ENCODE data around the gene EPM2AIP1. TPM values are rescaled to one million over a fixed set of nuclear protein-coding genes. Genes with fewer than 3 reads are reported as not detected.
"Not testable (repeated sequence)": the region's sequence is repeated elsewhere in the genome, so short reads cannot be mapped to it uniquely, and the experiment has no call there.

EPM2AIP1 gene
- total RNA-seq = 10 to 100 TPM in 2 of 4 donors, 1 to 10 TPM in 2; 5.3 to 24.4 (median 10.0) TPM

DNA sequence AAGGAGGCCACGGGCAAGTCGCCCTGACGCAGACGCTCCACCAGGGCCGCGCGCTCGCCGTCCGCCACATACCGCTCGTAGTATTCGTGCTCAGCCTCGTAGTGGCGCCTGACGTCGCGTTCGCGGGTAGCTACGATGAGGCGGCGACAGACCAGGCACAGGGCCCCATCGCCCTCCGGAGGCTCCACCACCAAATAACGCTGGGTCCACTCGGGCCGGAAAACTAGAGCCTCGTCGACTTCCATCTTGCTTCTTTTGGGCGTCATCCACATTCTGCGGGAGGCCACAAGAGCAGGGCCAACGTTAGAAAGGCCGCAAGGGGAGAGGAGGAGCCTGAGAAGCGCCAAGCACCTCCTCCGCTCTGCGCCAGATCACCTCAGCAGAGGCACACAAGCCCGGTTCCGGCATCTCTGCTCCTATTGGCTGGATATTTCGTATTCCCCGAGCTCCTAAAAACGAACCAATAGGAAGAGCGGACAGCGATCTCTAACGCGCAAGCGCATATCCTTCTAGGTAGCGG is at the start of gene EPM2AIP1:
Gene EPM2AIP1, minus strand, starts transcription at position 326 of the 520 bp plus-strand sequence. Its CDS starts 54 bp downstream, at position 272.
- H3K4me1 ChIP-seq = peaks cover 55% of the 10 kb centered on the region
- H3K27ac ChIP-seq = peak within 1 kb of the TSS; percentile 98
- H3K4me3 ChIP-seq = peak within 1 kb of the TSS; percentile 67
- peak; percentile 99 for DNase-seq (ENCODE audit: low spot score in 2 of 2)
- 0% methylated on average over 35 of the region's 48 CpGs for WGBS
- H3K9me3 ChIP-seq = no peaks in the 10 kb centered on the region
- H3K36me3 ChIP-seq = peaks cover 21% of the 10 kb centered on the region
- no peaks in the 10 kb centered on the region for H3K27me3 ChIP-seq
- no peak for TF ChIP-seq EP300 (IDR thresholded peaks at IDR 0.05)
- peak; percentile 78 to 91 for TF ChIP-seq POLR2A (IDR thresholded peaks at IDR 0.05)
- TF ChIP-seq, protein P1, sequence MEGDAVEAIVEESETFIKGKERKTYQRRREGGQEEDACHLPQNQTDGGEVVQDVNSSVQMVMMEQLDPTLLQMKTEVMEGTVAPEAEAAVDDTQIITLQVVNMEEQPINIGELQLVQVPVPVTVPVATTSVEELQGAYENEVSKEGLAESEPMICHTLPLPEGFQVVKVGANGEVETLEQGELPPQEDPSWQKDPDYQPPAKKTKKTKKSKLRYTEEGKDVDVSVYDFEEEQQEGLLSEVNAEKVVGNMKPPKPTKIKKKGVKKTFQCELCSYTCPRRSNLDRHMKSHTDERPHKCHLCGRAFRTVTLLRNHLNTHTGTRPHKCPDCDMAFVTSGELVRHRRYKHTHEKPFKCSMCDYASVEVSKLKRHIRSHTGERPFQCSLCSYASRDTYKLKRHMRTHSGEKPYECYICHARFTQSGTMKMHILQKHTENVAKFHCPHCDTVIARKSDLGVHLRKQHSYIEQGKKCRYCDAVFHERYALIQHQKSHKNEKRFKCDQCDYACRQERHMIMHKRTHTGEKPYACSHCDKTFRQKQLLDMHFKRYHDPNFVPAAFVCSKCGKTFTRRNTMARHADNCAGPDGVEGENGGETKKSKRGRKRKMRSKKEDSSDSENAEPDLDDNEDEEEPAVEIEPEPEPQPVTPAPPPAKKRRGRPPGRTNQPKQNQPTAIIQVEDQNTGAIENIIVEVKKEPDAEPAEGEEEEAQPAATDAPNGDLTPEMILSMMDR (IDR thresholded peaks at IDR 0.05) = peak in 1 of 2 donors; percentile 23
- TF ChIP-seq POLR2AphosphoS5 (IDR thresholded peaks at IDR 0.05) = peak; percentile 18 to 87 (median 29)

DNA sequence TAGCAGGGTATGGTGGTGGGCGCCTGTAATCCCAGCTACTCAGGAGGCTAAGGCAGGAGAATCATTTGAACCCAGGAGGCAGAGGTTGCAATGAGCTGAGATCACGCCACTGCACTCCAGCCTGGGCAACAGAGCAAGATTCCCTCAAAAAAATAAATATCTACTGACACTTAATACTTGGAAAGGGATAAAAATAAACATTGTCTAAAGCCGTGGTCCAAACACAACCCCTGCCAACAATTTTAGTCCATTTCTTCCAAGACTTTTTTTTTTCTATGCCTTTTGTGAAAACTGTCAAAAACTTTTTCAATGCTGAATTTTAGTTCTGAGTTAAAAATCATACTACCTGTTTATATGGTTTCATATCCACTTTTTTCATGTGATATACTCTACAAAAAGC is 49.8 kb upstream of the EPM2AIP1 start:
- DNase-seq (ENCODE audit: low spot score in 2 of 2); H3K27me3 ChIP-seq; H3K4me3 ChIP-seq; H3K4me1 ChIP-seq; H3K9me3 ChIP-seq; H3K27ac ChIP-seq: not testable (repeated sequence)
- WGBS = 67% methylated on average over 3 of the region's 3 CpGs
- H3K36me3 ChIP-seq = peaks cover 40% of the 10 kb centered on the region

DNA sequence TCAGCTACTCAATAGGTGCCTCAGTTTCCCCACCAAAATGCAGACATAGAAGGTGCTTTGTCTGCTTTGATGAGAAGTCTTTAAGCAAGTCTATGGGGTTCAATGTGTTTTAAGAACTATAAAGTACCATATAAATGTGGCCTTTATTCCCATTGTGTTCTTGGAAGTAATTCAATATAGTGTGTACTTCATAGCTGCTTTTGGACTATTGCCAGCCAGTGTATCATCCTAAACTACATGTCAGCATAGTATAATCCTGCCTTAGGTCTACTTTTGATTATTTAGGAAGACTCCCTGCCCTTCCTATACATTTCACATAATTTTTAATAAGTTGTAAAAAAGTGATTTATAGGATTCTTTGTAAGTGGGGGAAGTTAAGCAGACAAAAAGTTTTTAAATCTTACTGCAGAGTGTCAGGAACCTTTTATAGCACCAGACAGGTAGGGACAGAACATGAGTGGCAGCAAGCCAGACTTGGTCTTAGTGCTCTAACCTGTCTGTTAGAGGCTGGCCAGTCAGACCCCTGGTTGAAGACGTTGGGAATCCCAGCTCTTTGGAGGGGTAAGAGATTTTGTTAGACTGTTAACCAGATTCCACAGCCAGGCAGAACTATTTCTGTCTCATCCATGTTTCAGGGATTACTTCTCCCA is 48.7 kb upstream of the EPM2AIP1 start:
- H3K36me3 ChIP-seq = peaks cover 33% of the 10 kb centered on the region
- DNase-seq (ENCODE audit: low spot score in 2 of 2) = no peak

DNA sequence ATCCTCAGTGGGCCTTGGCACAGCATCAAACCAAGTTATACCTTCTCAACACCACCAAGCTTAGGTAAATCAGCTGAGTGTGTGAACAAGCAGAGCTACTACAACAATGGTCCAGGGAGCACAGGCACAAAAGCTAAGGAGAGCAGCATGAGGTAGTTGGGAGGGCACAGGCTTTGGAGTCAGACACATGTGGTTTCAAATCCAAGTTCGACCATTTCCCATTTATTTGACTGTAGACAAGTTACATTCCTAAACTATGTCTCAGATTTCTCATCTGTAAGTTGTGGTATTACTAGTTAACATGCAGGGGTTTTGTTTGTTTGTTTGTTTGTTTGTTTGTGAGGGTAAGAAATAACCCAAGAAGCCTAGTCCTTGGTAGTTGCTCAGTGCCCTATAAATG is 47.3 kb upstream of the EPM2AIP1 start:
- Histone ChIP-seq H3K4me3 (no peak overlapping the region), H3K4me1 (peaks cover 6% of the 10 kb centered on the region), H3K27me3 (no peaks in the 10 kb centered on the region), H3K36me3 (peaks cover 38% of the 10 kb centered on the region), H3K27ac (no peak overlapping the region), H3K9me3 (no peaks in the 10 kb centered on the region)
- DNase-seq (ENCODE audit: low spot score in 2 of 2) = no peak
- 71% methylated on average over 1 of the region's 1 CpG for WGBS
- TF ChIP-seq EP300 (IDR thresholded peaks at IDR 0.05) (no peak), POLR2A (IDR thresholded peaks at IDR 0.05) (no peak)

More for the DNA sequence above, 48.7 kb upstream of the EPM2AIP1 start:
- Histone ChIP-seq H3K27me3 (no peaks in the 10 kb centered on the region), H3K4me1 (peaks cover 6% of the 10 kb centered on the region), H3K9me3 (no peaks in the 10 kb centered on the region), H3K27ac (no peak overlapping the region), H3K4me3 (no peak overlapping the region)
- TF ChIP-seq EP300 (IDR thresholded peaks at IDR 0.05) (no peak), POLR2A (IDR thresholded peaks at IDR 0.05) (no peak), POLR2AphosphoS5 (IDR thresholded peaks at IDR 0.05) (no peak)
- TF ChIP-seq, protein P1 (IDR thresholded peaks at IDR 0.05) = no peak
- WGBS = 38% methylated on average over 1 of the region's 1 CpG

DNA sequence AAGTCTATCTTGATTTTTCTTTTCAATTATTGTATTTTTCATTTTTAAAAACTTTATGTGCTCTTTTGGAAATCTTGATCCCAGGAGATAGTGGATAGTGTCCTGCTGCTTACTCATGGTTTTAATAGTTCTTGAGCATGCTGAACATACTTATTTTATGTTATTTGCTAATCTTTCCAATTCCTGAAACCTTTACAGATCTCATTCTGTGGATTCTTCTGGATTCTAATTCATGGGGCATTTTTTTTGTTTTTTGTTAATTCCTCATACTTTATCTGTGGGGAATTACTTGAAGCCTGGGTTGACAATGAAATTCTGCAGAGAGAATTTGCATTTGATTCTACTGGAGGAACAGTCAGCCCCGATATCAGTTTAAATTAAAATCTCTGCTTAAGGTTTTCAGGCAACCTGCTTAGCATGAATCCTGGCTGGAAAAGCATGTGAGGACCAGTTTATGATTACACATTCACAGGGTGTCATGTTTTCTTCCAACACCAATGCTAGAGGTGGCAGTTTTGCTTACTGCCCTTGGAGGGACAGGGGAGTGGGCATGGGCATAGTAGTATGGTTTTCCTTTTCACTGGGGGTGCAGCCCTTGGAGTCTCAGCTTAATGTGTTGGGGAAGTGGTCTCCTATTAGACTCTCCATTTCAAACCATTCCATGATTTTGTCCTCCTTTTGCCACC is 46.4 kb upstream of the EPM2AIP1 start:
- H3K36me3 ChIP-seq = peaks cover 38% of the 10 kb centered on the region
- TF ChIP-seq, protein P1 (IDR thresholded peaks at IDR 0.05) = no peak
- TF ChIP-seq POLR2A (IDR thresholded peaks at IDR 0.05) = no peak
- WGBS = 88% methylated on average over 1 of the region's 1 CpG

DNA sequence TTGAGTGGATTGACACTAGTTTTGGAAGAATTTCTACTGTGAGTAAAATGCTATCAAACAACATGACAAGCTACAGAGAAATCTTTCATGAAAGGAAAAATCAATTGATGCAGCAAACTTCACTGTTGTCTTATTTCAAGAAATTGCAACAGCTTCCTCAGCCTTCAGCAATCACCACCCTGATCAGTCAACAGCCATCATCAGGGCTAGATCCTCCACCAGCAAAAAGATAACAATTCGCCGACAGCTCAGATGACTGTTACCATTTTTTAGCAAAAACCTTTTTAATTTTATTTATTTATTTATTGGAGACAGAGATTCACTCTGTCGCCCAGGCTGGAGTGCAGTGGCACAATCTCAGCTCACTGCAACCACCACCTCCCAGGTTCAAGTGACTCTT is 44.4 kb upstream of the EPM2AIP1 start:
- TF ChIP-seq POLR2A (IDR thresholded peaks at IDR 0.05) (no peak), EP300 (IDR thresholded peaks at IDR 0.05) (no peak), POLR2AphosphoS5 (IDR thresholded peaks at IDR 0.05) (no peak)
- TF ChIP-seq, protein P1 (IDR thresholded peaks at IDR 0.05) = no peak
- H3K4me1 ChIP-seq = peaks cover 6% of the 10 kb centered on the region
- H3K36me3 ChIP-seq = peaks cover 47% of the 10 kb centered on the region
- H3K27me3 ChIP-seq = no peaks in the 10 kb centered on the region
- no peak overlapping the region for H3K4me3 ChIP-seq
- no peaks in the 10 kb centered on the region for H3K9me3 ChIP-seq
- no peak overlapping the region for H3K27ac ChIP-seq
- no peak for DNase-seq (ENCODE audit: low spot score in 2 of 2)
- WGBS = 99% methylated on average over 3 of the region's 3 CpGs

More for the DNA sequence above, 46.4 kb upstream of the EPM2AIP1 start:
- no peak for DNase-seq (ENCODE audit: low spot score in 2 of 2)
- Histone ChIP-seq H3K9me3 (no peaks in the 10 kb centered on the region), H3K27me3 (no peaks in the 10 kb centered on the region), H3K27ac (no peak overlapping the region), H3K4me1 (peaks cover 6% of the 10 kb centered on the region), H3K4me3 (no peak overlapping the region)

All from suprapubic skin (tissue), 4 donors.